A549 (cell line): Measurements from ENCODE around the gene LRRC73. TPM values are rescaled to one million over a fixed set of nuclear protein-coding genes. Genes with fewer than 3 reads are reported as not detected.
"Not testable (repeated sequence)": the region's sequence is repeated elsewhere in the genome, so short reads cannot be mapped to it uniquely, and the experiment has no call there.

Experiments used
- ATAC-seq, 2 experiments: fragments of 200-7000 bp in 1 of 2; fragments of >200 bp in 1 of 2; cut with Nextera tagmentation in 1 of 2; cut with Tn5 transposase in 1 of 2; 3 replicates each; pipeline versions ENCODE4 v1.8.0 to v1.9.1; 2018 to 2020; ENCODE audit warnings: mild to moderate bottlenecking in 1 of 2, moderate library complexity in 1 of 2
- CTCF ChIA-PET: fragments of 300-600 bp; sonication (Branson Sonifier 250); formaldehyde crosslinking; extraction: SDS; loops from one replicate; lab custom pipeline; 2021; ENCODE audit warnings: antibody characterized with exemption, inconsistent platforms; lab: Yijun Ruan, JAX
- POLR2A ChIA-PET: fragments of 350-600 bp; formaldehyde crosslinking; extraction: SDS; loops from one replicate; lab custom pipeline; 2021; ENCODE audit warnings: antibody characterized with exemption, inconsistent platforms; lab: Yijun Ruan, JAX
- DNase-seq, 2 experiments: peaks; one replicate each; pipeline versions ENCODE4 v3.0.0 to v3.0.0-alpha.2; 2011 to 2016; ENCODE audit warnings: low read depth in 1 of 2, low spot score in 1 of 2
- FAIRE-seq: peaks from 2 replicates; lab custom pipeline; 2011; peaks lifted over from hg19 to GRCh38; lab: Jason Lieb, UNC
- H3K27ac ChIP-seq, 2 experiments: fragments of >200 bp; sonication (Bioruptor Twin); formaldehyde crosslinking; 3 replicates each; pipeline ENCODE4 v1.5.1; 2016 to 2017
- H3K4me1 ChIP-seq: fragments of >200 bp; sonication (Bioruptor Twin); formaldehyde crosslinking; 3 replicates; pipeline ENCODE4 v1.6.1; 2016
- H3K4me2 ChIP-seq: fragments of >200 bp; sonication (Bioruptor Twin); formaldehyde crosslinking; 3 replicates; pipeline ENCODE4 v1.6.1; 2016
- H3K4me3 ChIP-seq: fragments of >200 bp; sonication (Bioruptor Twin); formaldehyde crosslinking; 3 replicates; pipeline ENCODE4 v1.5.1; 2016
- H3K9me3 ChIP-seq: fragments of >200 bp; sonication (Bioruptor Twin); formaldehyde crosslinking; 3 replicates; pipeline ENCODE4 v1.6.1; 2016
- BHLHE40 ChIP-seq: IDR thresholded peaks from 2 replicates; pipeline ENCODE4 v1.6.1; 2012; ENCODE audit warnings: low read depth, low read length, inconsistent platforms
- CEBPB ChIP-seq, 2 experiments: fragments of >200 bp in 1 of 2; sonication (Bioruptor Twin) in 1 of 2; formaldehyde crosslinking in 1 of 2; IDR thresholded peaks; 2 replicates each; pipeline ENCODE4 v1.6.1; 2012 to 2016
- CHD2 ChIP-seq: fragments of 150-350 bp; IDR thresholded peaks from 2 replicates; pipeline ENCODE4 v1.6.1; 2014; ENCODE audit warnings: low read length; ENCODE audit not compliant: partially characterized antibody
- FOSL2 ChIP-seq, 2 experiments: fragments of 450-650 bp in 1 of 2; fragments of >200 bp in 1 of 2; sonication (Bioruptor Twin) in 1 of 2; formaldehyde crosslinking; IDR thresholded peaks; 2 replicates each; pipeline versions ENCODE4 v1.5.0 to v1.6.1; 2016 to 2020; ENCODE audit warnings: mild to moderate bottlenecking in 1 of 2, moderate library complexity in 1 of 2
- KDM5A ChIP-seq: fragments of 200-600 bp; sonication (generic); IDR thresholded peaks from 2 replicates; pipeline ENCODE4 v1.6.1; 2016; ENCODE audit warnings: antibody characterized with exemption, mild to moderate bottlenecking
- MAZ ChIP-seq: fragments of 150-350 bp; IDR thresholded peaks from 2 replicates; pipeline ENCODE4 v1.6.1; 2014; ENCODE audit warnings: antibody characterized with exemption, low read depth, low read length, borderline replicate concordance
- NPAS2 ChIP-seq: fragments of 250-450 bp; sonication (Bioruptor Pico); IDR thresholded peaks from 2 replicates; pipeline ENCODE4 v1.8.0; 2022; ENCODE audit warnings: mild to moderate bottlenecking, moderate library complexity, borderline replicate concordance
- NR3C1 ChIP-seq: fragments of >200 bp; sonication (Bioruptor Twin); formaldehyde crosslinking; IDR thresholded peaks from 3 replicates; pipeline ENCODE4 v1.6.1; 2017
- PHF8 ChIP-seq: fragments of 200-600 bp; sonication (generic); IDR thresholded peaks from 2 replicates; pipeline ENCODE4 v1.6.1; 2016; ENCODE audit warnings: low read depth, mild to moderate bottlenecking, antibody characterized with exemption, moderate library complexity, borderline replicate concordance
- POLR2AphosphoS2 ChIP-seq: conservative IDR thresholded peaks from 2 replicates; pipeline ENCODE4 v1.6.1; 2012; ENCODE audit warnings: low read length, improper control_type of control experiment, inconsistent platforms
- RAD21 ChIP-seq, 2 experiments: fragments of >200 bp in 1 of 2; sonication (Bioruptor Twin) in 1 of 2; formaldehyde crosslinking in 1 of 2; IDR thresholded peaks in 1 of 2; conservative IDR thresholded peaks in 1 of 2; 2 replicates in 1 of 2; 3 replicates in 1 of 2; pipeline ENCODE4 v1.6.1; 2012 to 2018; ENCODE audit warnings: inconsistent platforms in 1 of 2
- RARB ChIP-seq: fragments of 250-450 bp; sonication (Bioruptor Pico); IDR thresholded peaks from 2 replicates; pipeline ENCODE4 v1.8.0; 2021; ENCODE audit warnings: mild to moderate bottlenecking, moderate library complexity
- RNF2 ChIP-seq: fragments of 200-600 bp; sonication (generic); IDR thresholded peaks from 2 replicates; pipeline ENCODE4 v1.6.1; 2016; ENCODE audit warnings: low read depth, mild to moderate bottlenecking, antibody characterized with exemption, moderate library complexity, borderline replicate concordance
- SREBF2 ChIP-seq: fragments of 450-650 bp; IDR thresholded peaks from 2 replicates; pipeline ENCODE4 v1.6.1; 2014; ENCODE audit warnings: mild to moderate bottlenecking, moderate library complexity
- ZNF302 ChIP-seq: fragments of 250-450 bp; sonication (Bioruptor Pico); IDR thresholded peaks from 2 replicates; pipeline ENCODE4 v1.9.0; 2021; ENCODE audit warnings: inconsistent platforms, mild to moderate bottlenecking, moderate library complexity
- whole genome bisulfite sequencing: methylation state at CpG from one replicate; pipeline ENCODE4 v1.1.6; 2017; ENCODE audit errors: missing lambda C conversion rate; 5-methylcytosine and 5-hydroxymethylcytosine counted together
- polyA plus RNA-seq, 4 experiments: library from polyadenylated mRNA; depleted of rRNA in 3 of 4; stranded (reverse); fragments of >200 nt; fragmentation: RNase III in 1 of 4; extraction: RNeasy Plus Mini Kit Qiagen cat#74134 plus additional on column Dnase treatment in 1 of 4; gene quantifications; 2 replicates in 3 of 4; 3 replicates in 1 of 4; pipeline ENCODE4 v1.2.3, GENCODE V29; 2011 to 2017
- TF ChIP-seq, protein P1 (sequence below): fragments of 150-350 bp; IDR thresholded peaks from 2 replicates; pipeline ENCODE4 v1.6.1; 2014; ENCODE audit warnings: low read depth, mild to moderate bottlenecking, low read length
- TF ChIP-seq, protein P2 (sequence below): fragments of 450-650 bp; IDR thresholded peaks from 2 replicates; pipeline ENCODE4 v1.6.1; 2014; ENCODE audit warnings: antibody characterized with exemption
- TF ChIP-seq, protein P3 (sequence below): fragments of 200-600 bp; sonication (generic); IDR thresholded peaks from 2 replicates; pipeline ENCODE4 v1.6.1; 2016; ENCODE audit warnings: antibody characterized with exemption, mild to moderate bottlenecking, moderate library complexity
- TF ChIP-seq, protein P4 (sequence below): fragments of 250-450 bp; sonication (Bioruptor Pico); IDR thresholded peaks from 2 replicates; pipeline ENCODE4 v1.5.0; 2020; ENCODE audit warnings: low read depth, mild to moderate bottlenecking, moderate library complexity

Gene LRRC73
- polyA plus RNA-seq, 2 of the 4 experiments (the other 2 are of a cell fraction), result 0.26 to 0.72 TPM

DNA sequence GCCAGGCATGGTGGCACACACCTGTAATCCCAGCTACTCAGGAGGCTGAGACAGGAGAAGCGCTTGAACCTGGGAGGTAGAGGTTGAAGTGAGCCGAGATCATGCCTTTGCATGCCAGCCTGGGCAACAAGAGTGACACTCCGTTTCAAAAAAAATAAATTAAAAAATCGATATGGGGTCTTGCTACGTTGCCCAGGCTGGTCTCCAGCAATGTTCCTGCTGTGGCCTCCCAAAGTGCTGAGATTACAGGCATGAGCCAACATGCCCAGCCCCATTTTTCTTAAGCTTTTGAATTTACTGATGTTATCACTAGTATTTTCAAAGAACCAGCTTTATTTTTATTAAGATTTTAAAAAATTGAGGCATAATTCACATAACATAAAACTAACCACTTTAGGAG, 30.4 kb upstream of the LRRC73 start:
- DNase-seq (no peak), FAIRE-seq (no peak), ATAC-seq (no peak)
- TF ChIP-seq POLR2AphosphoS2, result no peak
- TF ChIP-seq RAD21 (conservative IDR thresholded peaks at IDR 0.05 in 1 of 2, IDR thresholded peaks at IDR 0.05 in 1 of 2), result no peak
- no peaks in the 10 kb centered on the region for H3K4me1 ChIP-seq
- POLR2A ChIA-PET, result no interaction called here
- H3K4me3 ChIP-seq, result no peak overlapping the region
- CTCF ChIA-PET, result no interaction called here
- 93% methylated on average over 5 of the region's 5 CpGs for whole genome bisulfite sequencing
- H3K27ac ChIP-seq, result no peak overlapping the region
- no peaks in the 10 kb centered on the region for H3K9me3 ChIP-seq
- H3K4me2 ChIP-seq, result no peak overlapping the region

DNA sequence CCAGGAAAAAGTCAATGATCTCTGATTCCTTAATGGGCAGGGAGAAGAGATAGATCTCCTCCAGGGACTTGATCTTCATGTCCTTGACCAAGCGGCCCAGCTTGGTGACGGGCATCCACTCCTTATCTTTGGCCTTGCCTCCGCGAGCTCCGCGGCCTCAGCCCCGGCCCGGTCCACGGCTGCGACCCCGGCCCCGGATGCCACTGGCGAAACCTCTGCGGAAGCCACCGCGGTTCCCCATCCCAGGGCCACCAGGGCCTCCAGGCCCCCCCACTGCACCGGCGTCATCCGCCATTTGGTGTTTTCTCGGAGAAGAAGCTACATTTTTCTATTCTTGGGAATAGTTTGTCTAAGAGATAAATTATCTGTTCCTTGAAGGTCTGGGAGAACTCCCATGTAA, 29.3 kb upstream of the LRRC73 start:
- H3K4me2 ChIP-seq, POLR2A ChIA-PET, H3K4me1 ChIP-seq, DNase-seq, ATAC-seq, H3K4me3 ChIP-seq, FAIRE-seq, H3K9me3 ChIP-seq, H3K27ac ChIP-seq: not testable (repeated sequence)
- CTCF ChIA-PET, result interaction anchor here (1.6 kb wide), 1 partner anchor 32 kb away, joined by 4 read pairs; no protein-coding TSS in a partner anchor
- 95% methylated on average over 20 of the region's 20 CpGs for WGBS

DNA sequence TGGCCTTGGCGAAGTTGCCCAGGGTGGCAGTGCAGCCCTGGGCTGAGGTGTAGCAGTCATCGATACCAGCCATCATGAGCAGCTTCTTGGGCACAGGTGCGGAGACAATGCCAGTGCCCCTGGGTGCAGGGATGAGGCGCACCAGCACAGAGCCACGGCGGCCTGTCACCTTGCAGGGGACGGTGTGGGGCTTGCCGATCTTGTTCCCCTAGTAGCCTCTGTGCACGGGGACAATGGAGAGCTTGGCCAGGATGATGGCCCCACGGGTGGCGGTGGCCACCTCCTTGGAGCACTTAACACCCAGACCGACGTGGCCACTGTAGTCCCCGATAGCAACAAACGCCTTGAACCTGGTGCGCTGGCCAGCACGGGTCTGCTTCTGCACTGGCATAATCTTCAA, 28.8 kb upstream of the LRRC73 start:
- H3K4me1 ChIP-seq, ATAC-seq, H3K9me3 ChIP-seq, POLR2A ChIA-PET, H3K27ac ChIP-seq, FAIRE-seq, H3K4me3 ChIP-seq, DNase-seq, H3K4me2 ChIP-seq: not testable (repeated sequence)
- WGBS, result 95% methylated on average over 7 of the region's 17 CpGs
- CTCF ChIA-PET, result interaction anchor here (1.6 kb wide), 1 partner anchor 32 kb away, joined by 4 read pairs; no protein-coding TSS in a partner anchor

DNA sequence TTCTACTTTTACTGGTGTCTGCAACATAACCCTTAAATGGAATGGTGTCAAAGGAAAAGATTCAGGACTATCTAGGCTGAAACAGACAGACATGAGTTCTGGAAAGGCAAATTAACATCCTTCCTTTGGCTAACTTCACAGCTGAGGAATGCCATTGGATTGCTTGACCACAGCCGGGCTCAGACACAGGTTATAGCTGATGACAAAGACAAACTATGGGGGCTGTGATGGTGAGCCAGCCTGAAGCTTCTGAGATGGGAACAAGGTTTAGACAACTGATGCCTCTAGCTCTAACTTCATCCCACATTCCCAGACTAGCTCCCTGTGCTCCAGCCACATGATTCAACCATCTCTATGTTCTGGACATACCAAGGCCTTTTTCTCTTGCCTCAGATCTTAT, 22.1 kb upstream of the LRRC73 start:
- ChIA-PET CTCF (no interaction called here), POLR2A (no interaction called here)
- TF ChIP-seq KDM5A (no peak), RARB (no peak)
- TF ChIP-seq, protein P1, sequence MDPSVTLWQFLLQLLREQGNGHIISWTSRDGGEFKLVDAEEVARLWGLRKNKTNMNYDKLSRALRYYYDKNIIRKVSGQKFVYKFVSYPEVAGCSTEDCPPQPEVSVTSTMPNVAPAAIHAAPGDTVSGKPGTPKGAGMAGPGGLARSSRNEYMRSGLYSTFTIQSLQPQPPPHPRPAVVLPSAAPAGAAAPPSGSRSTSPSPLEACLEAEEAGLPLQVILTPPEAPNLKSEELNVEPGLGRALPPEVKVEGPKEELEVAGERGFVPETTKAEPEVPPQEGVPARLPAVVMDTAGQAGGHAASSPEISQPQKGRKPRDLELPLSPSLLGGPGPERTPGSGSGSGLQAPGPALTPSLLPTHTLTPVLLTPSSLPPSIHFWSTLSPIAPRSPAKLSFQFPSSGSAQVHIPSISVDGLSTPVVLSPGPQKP, result no peak
- TF ChIP-seq, protein P2, sequence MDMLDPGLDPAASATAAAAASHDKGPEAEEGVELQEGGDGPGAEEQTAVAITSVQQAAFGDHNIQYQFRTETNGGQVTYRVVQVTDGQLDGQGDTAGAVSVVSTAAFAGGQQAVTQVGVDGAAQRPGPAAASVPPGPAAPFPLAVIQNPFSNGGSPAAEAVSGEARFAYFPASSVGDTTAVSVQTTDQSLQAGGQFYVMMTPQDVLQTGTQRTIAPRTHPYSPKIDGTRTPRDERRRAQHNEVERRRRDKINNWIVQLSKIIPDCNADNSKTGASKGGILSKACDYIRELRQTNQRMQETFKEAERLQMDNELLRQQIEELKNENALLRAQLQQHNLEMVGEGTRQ, result no peak
- DNase-seq (no peak), FAIRE-seq (no peak), ATAC-seq (no peak)
- no peaks in the 10 kb centered on the region for H3K9me3 ChIP-seq
- H3K27ac ChIP-seq, result no peak overlapping the region
- H3K4me3 ChIP-seq, result no peak overlapping the region
- no peak overlapping the region for H3K4me2 ChIP-seq
- WGBS, result 88% methylated on average over 1 of the region's 1 CpG
- no peaks in the 10 kb centered on the region for H3K4me1 ChIP-seq

DNA sequence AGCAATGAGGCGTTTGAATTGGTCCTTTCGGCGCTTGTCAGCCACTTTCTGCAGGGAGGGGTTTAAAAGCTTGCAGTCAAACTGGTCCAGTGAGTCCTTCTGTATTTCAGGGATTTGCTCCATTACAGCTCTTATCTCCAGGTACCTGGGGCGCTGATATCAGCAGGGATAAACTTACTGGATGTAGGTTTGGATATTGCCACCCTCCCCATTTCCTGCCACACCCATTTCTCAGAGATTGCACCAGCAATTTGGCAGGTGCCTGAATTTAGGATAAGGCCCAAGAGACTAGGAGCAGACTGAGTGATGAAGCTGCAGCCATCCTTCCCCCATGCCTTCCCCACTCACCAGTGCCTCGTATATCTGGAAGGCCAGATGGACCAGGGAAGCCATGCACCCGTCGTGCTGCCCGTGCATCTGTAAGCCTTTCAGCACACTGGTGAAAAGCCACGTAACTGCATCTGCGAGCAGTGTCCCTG, 14.4 kb upstream of the LRRC73 start:
- CTCF ChIA-PET, result interaction anchor here (0.6 to 1.0 kb wide), 3 partner anchors 18 to 51 kb away, joined by 3 to 4 read pairs (median 3); no protein-coding TSS in a partner anchor
- 97% methylated on average over 10 of the region's 10 CpGs for WGBS
- POLR2A ChIA-PET, result interaction anchor here (1.0 to 1.2 kb wide), 2 partner anchors 14 to 51 kb away, joined by 3 to 4 read pairs; partner anchors contain the start of genes LRRC73 and XPO5
- no peaks in the 10 kb centered on the region for H3K9me3 ChIP-seq
- no peak overlapping the region for H3K4me2 ChIP-seq
- H3K27ac ChIP-seq, result no peak overlapping the region
- ATAC-seq (no peak), FAIRE-seq (no peak), DNase-seq (no peak)
- H3K4me1 ChIP-seq, result no peaks in the 10 kb centered on the region
- no peak overlapping the region for H3K4me3 ChIP-seq
- no peak for TF ChIP-seq PHF8
- no peak for TF ChIP-seq KDM5A
- no peak for TF ChIP-seq ZNF302 (CRISPR knock-in tag)
- TF ChIP-seq MAZ, result no peak
- no peak for TF ChIP-seq SREBF2
- TF ChIP-seq CEBPB (IDR thresholded peaks at IDR 0.05), result no peak
- TF ChIP-seq CHD2, result no peak
- TF ChIP-seq NPAS2, result no peak
- TF ChIP-seq BHLHE40, result no peak
- TF ChIP-seq RNF2, result no peak
- TF ChIP-seq, protein P3, sequence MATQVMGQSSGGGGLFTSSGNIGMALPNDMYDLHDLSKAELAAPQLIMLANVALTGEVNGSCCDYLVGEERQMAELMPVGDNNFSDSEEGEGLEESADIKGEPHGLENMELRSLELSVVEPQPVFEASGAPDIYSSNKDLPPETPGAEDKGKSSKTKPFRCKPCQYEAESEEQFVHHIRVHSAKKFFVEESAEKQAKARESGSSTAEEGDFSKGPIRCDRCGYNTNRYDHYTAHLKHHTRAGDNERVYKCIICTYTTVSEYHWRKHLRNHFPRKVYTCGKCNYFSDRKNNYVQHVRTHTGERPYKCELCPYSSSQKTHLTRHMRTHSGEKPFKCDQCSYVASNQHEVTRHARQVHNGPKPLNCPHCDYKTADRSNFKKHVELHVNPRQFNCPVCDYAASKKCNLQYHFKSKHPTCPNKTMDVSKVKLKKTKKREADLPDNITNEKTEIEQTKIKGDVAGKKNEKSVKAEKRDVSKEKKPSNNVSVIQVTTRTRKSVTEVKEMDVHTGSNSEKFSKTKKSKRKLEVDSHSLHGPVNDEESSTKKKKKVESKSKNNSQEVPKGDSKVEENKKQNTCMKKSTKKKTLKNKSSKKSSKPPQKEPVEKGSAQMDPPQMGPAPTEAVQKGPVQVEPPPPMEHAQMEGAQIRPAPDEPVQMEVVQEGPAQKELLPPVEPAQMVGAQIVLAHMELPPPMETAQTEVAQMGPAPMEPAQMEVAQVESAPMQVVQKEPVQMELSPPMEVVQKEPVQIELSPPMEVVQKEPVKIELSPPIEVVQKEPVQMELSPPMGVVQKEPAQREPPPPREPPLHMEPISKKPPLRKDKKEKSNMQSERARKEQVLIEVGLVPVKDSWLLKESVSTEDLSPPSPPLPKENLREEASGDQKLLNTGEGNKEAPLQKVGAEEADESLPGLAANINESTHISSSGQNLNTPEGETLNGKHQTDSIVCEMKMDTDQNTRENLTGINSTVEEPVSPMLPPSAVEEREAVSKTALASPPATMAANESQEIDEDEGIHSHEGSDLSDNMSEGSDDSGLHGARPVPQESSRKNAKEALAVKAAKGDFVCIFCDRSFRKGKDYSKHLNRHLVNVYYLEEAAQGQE, result no peak
- no peak for TF ChIP-seq NR3C1
- no peak for TF ChIP-seq RAD21 (conservative IDR thresholded peaks at IDR 0.05 in 1 of 2, IDR thresholded peaks at IDR 0.05 in 1 of 2)
- no peak for TF ChIP-seq FOSL2 (IDR thresholded peaks at IDR 0.05)
- TF ChIP-seq FOSL2 (CRISPR knock-in tag; IDR thresholded peaks at IDR 0.05), result no peak
- TF ChIP-seq, protein P4, sequence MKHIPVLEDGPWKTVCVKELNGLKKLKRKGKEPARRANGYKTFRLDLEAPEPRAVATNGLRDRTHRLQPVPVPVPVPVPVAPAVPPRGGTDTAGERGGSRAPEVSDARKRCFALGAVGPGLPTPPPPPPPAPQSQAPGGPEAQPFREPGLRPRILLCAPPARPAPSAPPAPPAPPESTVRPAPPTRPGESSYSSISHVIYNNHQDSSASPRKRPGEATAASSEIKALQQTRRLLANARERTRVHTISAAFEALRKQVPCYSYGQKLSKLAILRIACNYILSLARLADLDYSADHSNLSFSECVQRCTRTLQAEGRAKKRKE (CRISPR knock-in tag), result no peak
